Astrocyte of the cerebellum (primary cell): Measurements from ENCODE around the gene OR51B6.
"Not testable (repeated sequence)": the region's sequence is repeated elsewhere in the genome, so short reads cannot be mapped to it uniquely, and the experiment has no call there.

Experiments
- DNase-seq: peaks from one replicate; pipeline ENCODE4 v3.0.0-alpha.2; 2011; ENCODE audit warnings: low read depth
- H3K4me3 ChIP-seq: 2 replicates; pipeline ENCODE4 v1.5.1; 2011; ENCODE audit warnings: mild to moderate bottlenecking, low read depth, low read length, moderate library complexity
- in situ Hi-C: cut with HindIII; loops from 2 replicates; pipeline ENCODE4 v1.10.0; 2017; ENCODE audit warnings: low sequenced_read_pairs
- TF ChIP-seq, protein P1 (sequence below): IDR thresholded peaks from 2 replicates; pipeline ENCODE4 v1.5.1; 2012; ENCODE audit warnings: low read length, low read depth, moderate library complexity, mild to moderate bottlenecking; ENCODE audit errors: missing control alignments

OR51B6 gene

DNA sequence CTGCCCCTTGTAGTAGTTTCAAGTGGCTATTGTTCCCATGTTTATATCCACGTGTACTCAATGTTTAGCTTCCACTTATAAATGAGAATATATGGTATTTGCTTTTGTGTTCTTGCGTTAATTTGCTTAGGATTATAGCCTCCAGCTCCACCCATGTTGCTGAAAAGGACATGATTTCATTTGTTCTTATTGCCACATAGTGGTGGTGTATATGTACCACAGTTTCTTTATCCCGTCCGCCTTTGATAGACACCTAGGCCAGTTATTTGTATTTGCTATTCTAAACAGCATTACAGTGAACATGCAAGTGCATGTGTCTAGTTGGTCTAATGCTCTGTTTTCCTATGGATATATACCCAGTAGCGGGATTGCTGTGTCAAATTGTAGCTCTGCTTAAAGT lies 34.0 kb upstream of the OR51B6 start:
- in situ Hi-C loops = no loop called here
- no peak for DNase-seq
- TF ChIP-seq, protein P1, sequence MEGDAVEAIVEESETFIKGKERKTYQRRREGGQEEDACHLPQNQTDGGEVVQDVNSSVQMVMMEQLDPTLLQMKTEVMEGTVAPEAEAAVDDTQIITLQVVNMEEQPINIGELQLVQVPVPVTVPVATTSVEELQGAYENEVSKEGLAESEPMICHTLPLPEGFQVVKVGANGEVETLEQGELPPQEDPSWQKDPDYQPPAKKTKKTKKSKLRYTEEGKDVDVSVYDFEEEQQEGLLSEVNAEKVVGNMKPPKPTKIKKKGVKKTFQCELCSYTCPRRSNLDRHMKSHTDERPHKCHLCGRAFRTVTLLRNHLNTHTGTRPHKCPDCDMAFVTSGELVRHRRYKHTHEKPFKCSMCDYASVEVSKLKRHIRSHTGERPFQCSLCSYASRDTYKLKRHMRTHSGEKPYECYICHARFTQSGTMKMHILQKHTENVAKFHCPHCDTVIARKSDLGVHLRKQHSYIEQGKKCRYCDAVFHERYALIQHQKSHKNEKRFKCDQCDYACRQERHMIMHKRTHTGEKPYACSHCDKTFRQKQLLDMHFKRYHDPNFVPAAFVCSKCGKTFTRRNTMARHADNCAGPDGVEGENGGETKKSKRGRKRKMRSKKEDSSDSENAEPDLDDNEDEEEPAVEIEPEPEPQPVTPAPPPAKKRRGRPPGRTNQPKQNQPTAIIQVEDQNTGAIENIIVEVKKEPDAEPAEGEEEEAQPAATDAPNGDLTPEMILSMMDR = no peak
- H3K4me3 ChIP-seq = no peak overlapping the region

DNA sequence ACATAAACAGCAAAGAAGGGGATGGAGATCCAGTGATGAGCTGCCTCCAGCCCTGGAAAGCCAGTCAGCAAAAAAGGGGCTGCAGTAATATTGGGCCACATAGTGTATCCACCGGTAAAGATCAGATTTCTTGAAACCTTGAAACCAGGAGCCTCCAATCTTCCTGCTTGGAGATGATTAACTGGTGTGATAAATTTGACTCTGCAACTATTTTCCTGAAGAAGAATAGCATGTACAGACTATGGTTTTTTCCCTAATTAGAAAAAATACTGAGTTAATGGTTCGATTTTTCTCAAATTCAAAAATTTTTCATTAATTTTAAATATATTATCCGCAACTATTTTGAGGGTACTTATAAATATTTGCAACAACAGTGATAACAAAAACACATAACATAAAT lies 27.1 kb upstream of the OR51B6 start, which contains the start of gene OR51B2:
OR51B2 (minus strand) TSS at position 101 of the 400 bp plus-strand sequence; CDS start at position 101, 0 bp downstream.
- no peak within 1 kb of the TSS for H3K4me3 ChIP-seq
- TF ChIP-seq, protein P1 = no peak
- DNase-seq = no peak
- in situ Hi-C loops = no loop called here

DNA sequence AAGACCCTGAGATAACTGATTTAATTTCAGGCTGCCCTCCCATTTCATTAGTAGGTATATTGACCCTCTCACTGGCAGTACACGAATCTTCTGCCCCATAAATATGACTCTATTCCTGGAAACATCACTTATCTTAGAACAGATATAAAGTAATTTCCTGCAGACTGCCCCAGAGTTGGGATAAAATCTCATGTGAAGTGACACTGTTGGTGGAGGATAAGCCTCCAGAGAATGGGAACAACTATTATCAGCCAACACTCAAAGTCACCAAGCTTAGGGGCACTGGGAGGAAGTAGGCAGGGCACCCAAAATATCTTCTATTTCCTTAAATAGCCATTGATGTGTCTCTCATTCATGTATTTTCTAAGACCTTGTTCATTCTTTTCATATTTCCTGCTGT lies 16.1 kb upstream of the OR51B6 start:
- TF ChIP-seq, protein P1 = no peak

DNA sequence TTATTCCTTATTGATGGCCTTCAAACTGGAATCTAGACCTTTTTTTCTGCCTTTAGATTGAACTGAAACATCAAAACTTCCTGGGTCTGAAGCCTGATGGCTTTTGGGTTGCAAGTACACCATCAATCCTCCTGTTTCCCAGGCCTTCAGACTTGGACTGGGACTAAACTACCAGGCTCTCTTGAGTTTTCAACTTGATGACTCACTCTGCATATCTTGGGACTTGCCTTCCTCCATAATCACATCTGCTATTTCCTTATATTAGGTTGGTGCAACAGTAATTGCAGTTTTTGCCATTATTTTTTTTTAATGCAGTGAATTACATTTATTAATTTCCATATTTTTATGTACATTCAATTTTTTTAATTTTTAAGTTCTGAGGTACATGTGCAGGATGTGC lies 15.0 kb upstream of the OR51B6 start:
- no peak overlapping the region for H3K4me3 ChIP-seq
- no peak for DNase-seq
- in situ Hi-C loops = no loop called here
- TF ChIP-seq, protein P1 = no peak

More for the DNA sequence above, 16.1 kb upstream of the OR51B6 start:
- H3K4me3 ChIP-seq = no peak overlapping the region
- no peak for DNase-seq
- in situ Hi-C loops = no loop called here

DNA sequence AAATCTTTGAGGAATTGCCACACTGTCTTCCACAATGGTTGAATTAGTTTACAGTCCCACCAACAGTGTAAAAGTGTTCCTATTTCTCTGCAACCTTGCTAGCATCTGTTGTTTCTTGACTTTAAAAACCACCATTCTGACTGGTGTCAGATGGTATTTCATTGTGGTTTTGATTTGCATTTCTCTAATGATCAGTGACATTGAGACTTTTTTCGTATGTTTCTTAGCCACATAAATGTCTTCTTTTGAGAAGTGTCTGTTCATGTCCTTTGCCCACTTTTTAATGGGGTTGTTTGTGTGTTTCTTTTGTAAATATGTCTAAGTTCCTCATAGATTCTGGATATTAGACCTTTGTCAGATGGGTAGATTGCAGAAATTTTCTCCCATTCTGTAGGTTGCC lies 14.1 kb upstream of the OR51B6 start:
- H3K4me3 ChIP-seq, in situ Hi-C loops, DNase-seq: not testable (repeated sequence)

DNA sequence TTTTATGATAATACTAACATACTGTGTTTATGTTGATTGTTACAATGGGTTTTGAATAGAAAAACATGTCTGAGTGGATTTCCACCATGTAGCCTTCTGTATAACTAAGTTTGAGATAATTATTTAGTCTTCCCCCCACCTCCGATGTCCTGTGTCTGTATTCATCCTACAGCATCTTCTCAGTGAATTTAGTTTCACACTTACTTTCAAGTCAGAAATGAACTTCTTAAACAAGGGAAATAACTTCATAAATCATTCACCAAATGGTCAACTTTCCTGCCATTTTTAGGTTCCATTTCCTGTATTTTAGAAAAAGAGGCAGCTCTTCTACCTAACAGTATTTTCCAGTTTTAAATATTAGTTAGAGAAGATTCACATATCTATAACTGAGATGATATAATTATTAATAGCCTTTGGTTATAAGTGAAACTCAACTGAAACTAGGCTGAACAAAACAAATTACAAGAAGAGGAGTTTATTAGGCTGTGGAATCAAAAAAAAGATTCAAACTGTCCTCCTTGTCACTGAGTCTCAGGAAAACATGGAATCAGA lies 11.5 kb upstream of the OR51B6 start:
- no peak overlapping the region for H3K4me3 ChIP-seq
- TF ChIP-seq, protein P1 = no peak
- in situ Hi-C loops = no loop called here
- no peak for DNase-seq

DNA sequence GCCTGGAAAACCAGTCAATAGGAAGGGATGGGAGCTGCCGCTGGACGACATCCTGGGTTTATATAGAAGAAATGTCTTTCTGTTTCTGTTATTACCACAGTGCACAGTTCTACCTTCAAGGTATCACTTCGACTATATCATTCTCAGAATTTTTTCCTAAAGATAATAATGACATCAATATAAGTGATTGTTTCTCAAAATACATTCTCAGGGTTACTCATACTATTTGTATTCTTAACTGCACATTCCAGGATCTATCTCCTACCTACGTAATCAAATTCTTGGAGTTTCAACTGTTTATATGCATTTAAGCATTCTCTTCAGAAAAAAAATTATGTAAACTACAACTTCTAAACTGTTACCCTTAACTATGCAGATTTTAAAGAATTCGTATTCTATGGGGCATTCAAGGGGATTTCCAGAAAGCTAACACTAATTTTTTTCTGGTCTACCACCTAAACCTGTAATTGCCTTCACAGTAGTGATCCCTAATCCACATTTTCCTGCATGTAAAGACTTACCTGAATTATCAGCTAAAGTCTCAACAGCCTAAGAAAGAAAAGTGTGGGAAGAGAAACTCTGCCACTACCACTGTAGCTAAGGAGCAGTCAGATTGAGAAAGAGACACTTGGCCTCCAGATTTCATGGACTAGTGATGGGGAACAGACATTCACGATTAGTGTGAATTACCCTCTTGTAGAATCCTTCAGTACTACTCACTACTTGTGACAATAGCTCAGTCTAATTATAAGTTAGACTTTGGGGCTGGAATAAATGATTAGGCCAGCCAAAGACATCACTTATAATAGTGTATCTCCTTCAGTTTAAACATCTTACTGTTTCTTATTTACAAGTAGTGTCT lies 7.6 kb upstream of the OR51B6 start, which contains the start of gene OR51B5:
OR51B5 (minus strand) TSS at position 51 of the 862 bp plus-strand sequence; CDS start at position 51, 0 bp downstream.
- in situ Hi-C loops = no loop called here
- no peak for DNase-seq

More for the DNA sequence above, 7.6 kb upstream of the OR51B6 start, which contains the start of gene OR51B5:
- TF ChIP-seq, protein P1 = no peak
- H3K4me3 ChIP-seq = no peak within 1 kb of the TSS
